ENCODE results near the gene FAM89B.

- no peak for TF ChIP-seq CTCF (IDR thresholded peaks at IDR 0.05; ENCODE audit: control extremely low read depth in 1 of 3, insufficient read depth in 1 of 3, low read depth in 1 of 3, low read length in 3 of 3)
- TF ChIP-seq POLR2AphosphoS5 (IDR thresholded peaks at IDR 0.05; ENCODE audit: low read depth, low read length) = no peak
- no peak for TF ChIP-seq GABPA (IDR thresholded peaks at IDR 0.05; ENCODE audit: borderline replicate concordance, insufficient read depth, low read length)
- no peak for TF ChIP-seq EZH2 (IDR thresholded peaks at IDR 0.05; ENCODE audit: low read depth, low read length, severe bottlenecking)
- TF ChIP-seq MAX (IDR thresholded peaks at IDR 0.05) = no peak
- TF ChIP-seq USF2 (IDR thresholded peaks at IDR 0.05; ENCODE audit: low read length) = no peak
- no peak for TF ChIP-seq EP300 (IDR thresholded peaks at IDR 0.05; ENCODE audit: borderline replicate concordance in 1 of 2, low read depth in 2 of 2, low read length in 2 of 2)
- no peak for TF ChIP-seq SUZ12 (IDR thresholded peaks at IDR 0.05; ENCODE audit: low read length)
- TF ChIP-seq CREB1 (IDR thresholded peaks at IDR 0.05) = no peak
- TF ChIP-seq FOSL1 (IDR thresholded peaks at IDR 0.05; ENCODE audit: insufficient read depth, low read depth, low read length) = no peak
These were observed 18.1 kb upstream of the FAM89B start for GRCh38 chr11:65554057-65554818.

All from H1 (cell line).